HG02885 (cell line): Measurements from ENCODE around the gene KAZN.

Experiments used
- ATAC-seq: cut with Tn5 transposase; IDR thresholded peaks from one replicate; pipeline ENCODE4 v1.9.1; 2021; ENCODE audit warnings: mild to moderate bottlenecking; ENCODE audit not compliant: unreplicated experiment, poor library complexity

KAZN gene

GRCh38 chr1:14636897-14637632 lies 38.6 kb downstream of the KAZN start:
- ATAC-seq: no peak

GRCh38 chr1:14639291-14640050 lies 41.0 kb downstream of the KAZN start:
- no peak for ATAC-seq

GRCh38 chr1:14642712-14643111 lies 44.2 kb downstream of the KAZN start:
- no peak for ATAC-seq

GRCh38 chr1:14646973-14647372 lies 48.5 kb downstream of the KAZN start:
- ATAC-seq: no peak

GRCh38 chr1:14647777-14648176 lies 49.3 kb downstream of the KAZN start:
- ATAC-seq: no peak

- no peak for ATAC-seq
Observed at GRCh38 chr1:14648391-14648790, 49.9 kb downstream of the KAZN start.

GRCh38 chr1:14648896-14649855 lies 50.7 kb downstream of the KAZN start:
- ATAC-seq: no peak

- ATAC-seq: no peak
Observed at GRCh38 chr1:14649976-14650375, 51.5 kb downstream of the KAZN start.

- no peak for ATAC-seq
Observed at GRCh38 chr1:14650951-14651350, 52.5 kb downstream of the KAZN start.

GRCh38 chr1:14652840-14653239 lies 54.4 kb downstream of the KAZN start:
- ATAC-seq: no peak

- no peak for ATAC-seq
Observed at GRCh38 chr1:14653461-14653960, 55.0 kb downstream of the KAZN start.

GRCh38 chr1:14654554-14654953 lies 56.1 kb downstream of the KAZN start:
- ATAC-seq: no peak

- no peak for ATAC-seq
Observed at GRCh38 chr1:14655385-14655784, 56.9 kb downstream of the KAZN start.

GRCh38 chr1:14656384-14656937 lies 58.0 kb downstream of the KAZN start:
- ATAC-seq: no peak

GRCh38 chr1:14658642-14659041 lies 60.2 kb downstream of the KAZN start:
- ATAC-seq: no peak

GRCh38 chr1:14659913-14660312 lies 61.4 kb downstream of the KAZN start:
- no peak for ATAC-seq

GRCh38 chr1:14660801-14661200 lies 62.3 kb downstream of the KAZN start:
- no peak for ATAC-seq

- no peak for ATAC-seq
Observed at GRCh38 chr1:14661222-14661621, 62.7 kb downstream of the KAZN start.

- ATAC-seq: no peak
Observed at GRCh38 chr1:14662116-14662515, 63.6 kb downstream of the KAZN start.

GRCh38 chr1:14663773-14664172 lies 65.3 kb downstream of the KAZN start:
- ATAC-seq: no peak
